CD4-positive, alpha-beta T cell treated with Interleukin-4 for 4 hours (primary cell): ENCODE measurements around the gene SORCS2.

Experiments used
- DNase-seq: peaks from one replicate; pipeline ENCODE4 v3.0.0-alpha.2; 2020

SORCS2 gene

DNA sequence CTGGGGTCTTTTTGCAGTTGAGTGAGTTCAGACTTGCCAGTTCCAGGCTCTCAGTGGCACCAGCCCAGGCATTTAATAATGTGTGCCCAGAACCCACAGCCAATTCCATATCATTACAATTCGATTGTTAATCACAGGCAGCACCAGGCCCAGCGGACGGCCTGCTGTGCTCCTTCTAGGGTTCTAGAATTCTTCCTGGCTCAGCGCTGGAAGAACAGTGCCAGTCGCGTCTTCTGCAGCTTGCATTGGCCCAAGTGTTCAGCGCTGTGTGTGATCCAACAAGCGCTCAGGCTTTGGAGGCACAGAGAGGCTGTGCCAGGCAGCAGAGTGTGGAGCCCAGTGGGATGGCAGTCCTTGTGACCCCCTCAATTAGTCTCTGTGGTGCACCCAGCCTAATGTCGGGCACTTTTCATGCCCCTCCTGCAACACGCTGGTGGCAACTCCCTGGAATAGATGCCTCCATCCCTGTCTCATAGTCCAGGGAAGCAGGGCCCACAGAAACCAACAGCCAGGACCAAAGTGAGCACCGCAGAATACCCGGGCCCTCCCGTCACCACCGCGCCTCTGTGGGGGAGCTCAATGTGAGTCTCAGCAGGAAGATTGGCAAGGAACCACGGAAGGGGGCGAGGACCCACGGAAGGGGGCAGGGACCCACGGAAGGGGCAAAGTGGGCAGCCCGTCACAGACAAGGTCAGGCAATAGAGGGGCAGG, 554.2 kb downstream of the SORCS2 start:
- DNase-seq, result no peak

DNA sequence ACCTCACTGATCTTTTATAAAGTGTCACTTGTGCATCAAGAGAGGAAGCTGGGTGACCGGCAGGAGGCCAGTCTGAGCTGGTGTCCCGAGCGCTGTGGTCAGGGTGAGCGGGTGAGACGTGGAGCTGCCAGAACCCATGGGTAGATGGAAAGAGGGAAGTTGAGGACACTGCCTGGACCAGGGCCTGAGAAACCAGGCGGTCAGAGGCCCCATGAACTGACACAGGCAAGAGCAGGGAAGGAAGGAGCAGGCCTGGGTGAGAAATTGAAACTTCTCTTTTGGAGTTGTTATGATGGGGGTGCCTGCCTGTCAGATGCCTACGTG, 554.7 kb downstream of the SORCS2 start:
- DNase-seq, result no peak

DNA sequence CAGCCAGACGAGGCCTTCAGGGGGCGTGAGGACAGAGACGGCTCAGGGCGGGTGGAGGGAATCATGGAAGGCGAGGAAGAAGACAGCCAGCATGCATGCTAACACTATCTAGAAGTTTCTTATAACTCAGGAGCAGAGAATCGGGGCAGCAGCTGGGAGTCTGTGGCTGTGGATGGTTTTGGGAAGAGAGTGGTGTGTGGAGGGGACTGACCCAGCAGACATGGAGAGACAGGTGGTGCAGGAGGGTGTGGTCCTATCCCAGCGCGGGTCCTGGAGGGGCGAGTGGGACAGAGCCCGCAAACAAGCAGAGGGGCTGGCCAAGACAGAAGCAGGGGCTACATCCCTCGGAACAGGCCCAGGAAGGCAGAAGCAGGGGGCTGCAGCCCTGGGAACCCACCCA, 555.2 kb downstream of the SORCS2 start:
- DNase-seq, result no peak

DNA sequence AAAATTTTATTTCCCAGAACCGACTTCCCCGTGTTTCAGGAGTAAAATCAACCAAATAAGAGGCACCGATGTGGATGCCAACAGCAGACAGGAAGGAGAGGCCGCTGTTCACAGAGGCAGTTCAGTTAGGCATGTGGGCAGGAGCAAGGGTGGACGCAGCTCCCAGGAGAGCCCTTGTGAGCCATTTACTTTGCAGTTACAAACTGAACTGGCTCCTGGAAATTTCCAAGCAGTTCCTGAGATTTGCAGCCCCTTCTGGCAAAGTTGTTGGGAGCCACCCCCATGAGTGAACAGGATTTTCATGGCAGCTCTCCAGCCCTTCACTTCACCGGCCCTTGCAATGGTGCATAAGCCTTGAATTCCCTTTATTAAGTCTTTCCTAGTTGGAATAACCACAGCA, 558.2 kb downstream of the SORCS2 start:
- DNase-seq, result no peak

DNA sequence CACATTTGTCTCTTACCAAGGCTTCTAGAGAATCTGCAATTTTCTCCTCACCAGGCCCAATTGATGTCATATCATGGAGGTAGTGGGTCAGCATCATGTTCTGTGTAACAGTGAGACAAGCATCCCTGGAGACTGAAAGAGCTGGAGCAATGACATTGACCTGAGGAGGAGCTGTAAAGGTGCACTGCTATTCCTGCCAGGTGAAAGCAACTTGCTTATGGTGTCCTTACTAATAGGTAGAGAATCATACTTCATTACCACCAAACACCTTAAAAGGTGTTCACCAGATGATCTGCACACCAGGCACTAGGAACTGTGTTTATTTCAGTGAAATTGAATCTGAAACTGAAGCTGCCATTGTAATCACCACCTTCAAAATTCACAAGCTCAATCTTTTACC, 558.6 kb downstream of the SORCS2 start:
- no peak for DNase-seq

DNA sequence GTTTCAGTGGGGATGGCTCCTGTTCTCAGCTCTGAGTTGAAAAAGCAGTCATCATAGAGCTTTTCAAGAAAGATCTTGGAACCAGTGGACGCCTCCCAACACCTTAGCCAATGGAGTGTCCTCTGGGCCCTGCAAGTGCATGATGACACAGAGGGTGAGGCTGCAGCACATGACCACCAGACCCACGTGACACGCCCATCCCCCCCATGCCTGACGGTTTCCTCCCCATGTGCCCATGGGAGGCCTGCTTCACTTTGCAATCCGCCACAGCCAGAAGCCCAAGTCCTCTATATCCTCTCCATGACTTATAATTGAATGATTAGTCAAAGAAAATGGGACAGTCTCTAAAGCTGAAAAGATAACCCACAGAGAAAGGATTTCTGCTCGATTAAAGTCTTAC, 560.3 kb downstream of the SORCS2 start:
- no peak for DNase-seq

DNA sequence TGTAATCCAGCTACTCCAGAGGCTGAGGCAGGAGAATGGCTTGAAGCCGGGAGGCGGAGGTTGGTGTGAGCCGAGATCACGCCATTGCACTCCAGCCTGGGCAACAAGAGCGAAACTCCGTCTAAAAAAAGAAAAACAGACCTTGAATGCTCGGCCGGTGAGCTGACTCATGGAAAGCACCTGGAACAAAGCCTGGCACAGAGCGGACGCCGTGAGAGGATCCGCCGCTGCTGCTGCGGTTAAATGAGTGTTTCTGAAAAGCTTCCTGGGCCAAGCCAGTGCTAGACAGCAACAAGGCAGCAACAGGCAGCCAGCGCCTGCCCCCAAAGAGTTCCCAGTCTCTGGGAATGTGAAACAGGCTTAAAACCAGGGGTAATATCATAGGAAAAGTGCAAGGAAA, 560.9 kb downstream of the SORCS2 start:
- no peak for DNase-seq

DNA sequence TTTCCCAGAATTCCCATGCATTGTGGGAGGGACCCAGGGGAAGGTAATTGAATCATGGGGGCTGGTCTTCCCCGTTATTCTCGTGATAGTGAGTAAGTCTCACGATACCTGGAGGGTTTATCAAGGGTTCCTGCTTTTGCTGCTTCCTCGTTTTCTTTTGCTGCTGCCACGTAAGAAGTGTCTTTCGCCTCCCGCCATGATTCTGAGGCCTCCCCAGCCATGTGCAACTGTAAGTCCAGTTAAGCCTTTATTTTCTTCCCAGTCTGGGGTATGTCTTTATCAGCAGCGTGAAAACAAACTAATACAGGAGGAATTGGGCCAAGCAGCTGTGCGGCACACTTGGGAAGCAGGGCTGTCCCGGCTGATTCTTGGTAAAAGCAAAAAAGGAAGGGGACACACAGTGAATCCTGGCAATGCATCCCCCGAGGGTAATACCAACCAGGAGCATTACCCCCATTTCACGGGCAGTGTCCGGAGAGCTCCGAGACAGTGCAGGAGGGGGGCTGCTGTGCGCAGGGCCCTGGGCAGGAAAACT, 561.7 kb downstream of the SORCS2 start:
- no peak for DNase-seq

DNA sequence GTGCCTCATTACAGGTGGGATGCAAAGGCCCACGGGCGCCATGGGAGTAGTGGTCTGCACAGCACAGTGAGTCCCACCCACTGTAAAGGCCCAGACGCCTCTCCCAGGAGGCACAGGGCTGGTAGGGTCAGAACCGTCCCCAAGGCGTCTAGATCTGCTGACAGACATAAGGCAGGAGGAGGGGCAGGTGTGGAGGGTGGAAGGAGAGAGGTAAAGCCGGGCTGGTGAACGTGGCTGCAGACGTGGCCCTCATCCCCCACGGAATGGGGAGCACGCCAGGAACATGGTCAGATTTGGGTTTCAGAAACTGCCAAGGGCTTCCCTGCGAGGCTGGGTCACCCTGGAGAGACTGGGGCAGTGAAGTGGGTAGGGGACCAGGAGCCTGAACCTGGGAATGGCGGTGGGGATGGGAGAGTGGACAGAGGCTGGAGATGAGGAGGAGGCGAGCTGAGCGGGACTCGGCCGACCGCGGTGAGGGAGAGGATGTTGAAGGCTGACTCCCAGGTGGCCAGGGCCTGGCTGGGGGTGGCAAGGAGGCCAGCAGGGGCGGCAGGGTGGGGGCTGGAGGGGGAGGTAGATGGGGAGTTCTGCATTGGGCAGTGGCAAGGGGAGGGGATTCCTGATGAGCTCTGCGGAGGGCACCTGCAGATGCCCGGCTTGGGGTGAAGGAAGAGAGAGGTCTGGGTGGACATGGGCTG, 562.4 kb downstream of the SORCS2 start:
- no peak for DNase-seq

DNA sequence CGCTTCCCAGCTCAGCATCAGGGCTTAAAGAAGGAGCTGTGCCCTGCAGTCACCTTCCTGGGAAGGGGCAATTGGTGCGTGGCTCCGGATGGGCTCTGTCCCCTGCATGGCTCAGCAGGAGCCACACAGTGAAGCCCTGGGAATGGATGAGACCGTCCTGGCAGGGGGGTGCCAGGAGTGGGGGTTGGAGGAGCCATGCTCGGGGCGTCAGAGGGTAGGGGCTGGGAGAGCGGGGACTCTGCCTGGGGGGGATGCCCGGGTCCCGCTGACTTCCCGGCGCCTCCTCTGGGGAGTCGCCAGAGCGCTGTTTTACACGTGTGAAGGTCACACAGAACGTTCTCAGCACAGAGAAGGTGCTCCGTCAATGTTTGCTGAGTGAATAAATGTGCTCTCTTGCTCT, 563.2 kb downstream of the SORCS2 start:
- no peak for DNase-seq

DNA sequence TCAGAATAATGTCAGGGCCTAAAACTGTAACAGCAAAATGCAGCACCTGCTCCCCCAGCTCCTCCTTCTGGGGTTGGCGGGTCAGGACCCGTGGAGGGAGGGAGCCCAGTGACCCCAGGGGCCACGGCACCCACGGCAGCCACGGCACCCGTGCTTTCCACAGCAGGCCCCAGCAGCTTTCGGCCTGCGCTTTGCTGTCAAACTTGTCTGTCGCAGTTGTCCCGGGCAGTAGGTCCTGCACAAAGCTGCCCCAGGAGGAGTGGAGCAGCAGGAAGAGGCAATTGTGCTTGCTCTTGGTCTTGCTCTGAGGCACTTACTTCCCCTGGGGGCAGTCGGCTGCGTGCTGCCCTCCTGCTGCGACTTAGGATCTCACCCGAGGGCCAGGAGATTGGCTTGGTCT, 563.7 kb downstream of the SORCS2 start:
- DNase-seq, result no peak

DNA sequence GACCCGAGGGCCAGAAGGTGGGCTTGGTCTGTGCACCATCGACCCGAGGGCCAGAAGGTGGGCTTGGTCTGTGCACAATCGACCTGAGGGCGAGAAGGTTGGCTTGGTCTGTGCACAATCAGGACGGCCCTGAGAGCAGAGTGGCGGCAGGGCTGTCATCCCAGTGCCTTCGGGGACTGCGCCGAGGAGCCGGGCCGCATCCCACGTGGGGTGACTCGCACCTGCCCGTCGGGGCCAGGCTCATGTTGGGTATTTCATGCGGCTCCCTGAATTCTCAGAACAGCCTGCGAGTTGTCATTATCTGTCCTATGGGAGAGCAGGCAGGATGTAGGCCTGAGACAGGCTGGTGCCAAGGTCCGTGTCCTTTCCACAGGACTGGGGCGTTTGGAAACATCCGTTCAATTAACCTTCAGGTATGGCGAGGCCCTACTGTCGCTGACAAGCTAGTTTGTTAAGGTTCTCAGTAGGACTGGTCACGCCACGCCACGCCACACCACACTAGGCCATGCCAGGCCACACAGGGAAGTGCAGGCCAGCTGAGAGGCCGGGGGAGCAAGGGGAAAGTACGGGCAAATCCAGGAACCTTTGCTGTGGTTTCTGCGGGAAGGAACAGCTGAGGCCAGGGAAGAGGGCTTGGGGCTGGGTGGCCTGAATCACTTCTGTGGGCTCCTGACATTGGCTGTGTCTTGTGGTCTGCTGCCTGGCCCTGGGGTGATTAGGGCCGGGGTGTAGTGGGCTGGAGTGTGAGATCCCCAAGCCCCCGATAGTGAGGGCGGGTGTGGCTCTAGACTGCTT, 564.4 kb downstream of the SORCS2 start:
- no peak for DNase-seq

DNA sequence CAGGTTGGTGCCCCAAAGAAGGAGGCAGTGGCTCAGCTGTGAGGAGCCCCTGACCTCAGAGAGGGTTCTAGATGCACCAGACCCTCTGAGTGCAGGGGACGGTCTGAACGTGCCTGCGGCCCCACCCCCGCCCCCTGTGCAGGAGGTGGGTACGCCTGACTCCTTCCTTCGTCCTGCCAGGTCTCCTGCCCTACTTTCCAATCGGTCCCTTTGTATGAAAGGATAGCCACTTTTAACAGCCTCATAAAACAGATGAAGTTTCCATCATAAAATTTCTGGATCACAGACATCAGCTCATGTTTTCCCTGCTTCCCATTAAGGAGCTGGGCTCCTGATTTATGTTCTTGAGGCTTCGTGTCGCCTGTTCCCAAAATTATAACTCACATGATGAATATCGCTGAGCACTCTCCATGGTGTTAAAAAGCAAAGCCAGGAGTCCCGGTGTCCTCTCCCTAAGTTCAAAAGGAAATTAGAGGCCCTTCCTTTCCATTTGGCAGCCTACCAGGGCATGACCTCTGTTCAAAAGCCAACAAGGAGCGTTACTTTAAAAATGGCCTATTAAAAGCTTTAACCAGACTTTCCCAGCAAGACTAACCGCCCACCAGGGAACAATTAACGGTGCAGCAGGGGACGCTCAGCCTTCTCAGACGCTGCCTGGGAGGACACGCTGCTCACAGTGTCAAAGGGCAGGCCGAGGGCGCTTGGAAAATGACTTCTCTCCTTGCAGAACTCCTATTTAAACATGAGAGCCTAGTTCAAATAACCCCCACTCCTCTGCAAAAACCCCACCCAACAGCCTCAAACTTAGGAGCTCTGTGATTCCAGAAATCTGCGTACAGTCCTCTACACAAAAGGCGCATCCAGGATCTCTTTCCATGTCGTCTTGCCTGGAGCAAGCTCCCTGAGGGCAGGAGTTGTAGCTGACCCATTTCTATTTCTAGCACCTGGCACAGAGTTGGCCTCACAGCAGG, 565.4 kb downstream of the SORCS2 start:
- DNase-seq, result no peak

DNA sequence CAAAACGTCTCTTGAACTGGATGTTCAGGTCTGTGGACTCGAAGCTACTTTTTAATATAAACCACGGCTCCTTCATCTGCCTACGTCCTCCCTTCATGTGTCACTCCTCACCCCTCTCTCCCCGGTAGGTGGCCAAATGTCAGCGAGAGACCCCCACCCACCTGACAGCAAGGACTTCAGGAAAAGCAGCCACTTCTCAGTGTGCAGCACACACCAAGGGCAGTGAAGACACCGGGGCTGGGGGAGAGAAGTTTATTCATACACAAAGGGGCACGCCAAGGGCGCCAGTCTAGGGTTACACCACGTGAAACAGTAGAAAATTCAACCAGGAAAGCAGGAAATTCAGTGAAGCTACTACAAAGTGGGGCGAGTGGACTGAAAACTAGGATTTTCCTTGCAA, 566.1 kb downstream of the SORCS2 start:
- no peak for DNase-seq

DNA sequence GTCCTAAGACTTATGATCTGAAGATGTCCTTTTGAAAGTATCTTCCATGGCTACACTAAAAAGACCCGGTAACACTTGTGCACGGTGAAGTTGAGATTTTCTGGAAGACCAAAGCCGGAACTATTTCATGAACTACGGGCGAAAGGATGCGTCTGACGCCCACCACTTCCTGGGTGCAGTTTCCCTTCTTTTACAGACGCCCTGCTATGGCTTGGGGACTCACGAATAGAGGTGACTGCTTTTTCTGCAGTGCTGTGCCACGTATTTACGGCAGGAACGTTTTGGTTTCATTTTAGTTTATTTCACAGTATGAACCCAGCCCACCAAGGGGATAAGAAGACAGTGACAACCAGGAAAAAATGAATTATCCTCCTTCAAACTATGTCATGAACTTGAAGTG, 566.9 kb downstream of the SORCS2 start:
- DNase-seq, result peak; percentile 85

DNA sequence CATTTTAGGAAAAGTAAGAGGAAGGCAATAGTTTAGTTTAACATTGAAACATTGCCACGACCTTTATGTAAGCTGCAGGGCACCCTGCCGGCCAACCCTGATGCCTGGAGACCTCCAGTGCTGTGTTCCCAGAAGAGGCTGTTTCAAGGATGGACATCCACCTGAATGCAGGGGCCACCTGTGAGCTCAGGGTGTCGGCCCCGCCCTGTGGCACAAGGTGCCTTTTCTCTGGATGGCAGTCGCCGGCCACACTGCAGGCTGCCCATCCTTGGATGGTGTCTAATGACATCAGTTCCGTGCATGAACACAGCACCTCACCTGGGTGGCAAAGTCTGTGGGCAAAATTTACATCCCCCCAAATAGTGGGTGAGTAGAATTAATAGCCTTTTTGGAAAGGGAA, 567.3 kb downstream of the SORCS2 start:
- no peak for DNase-seq

DNA sequence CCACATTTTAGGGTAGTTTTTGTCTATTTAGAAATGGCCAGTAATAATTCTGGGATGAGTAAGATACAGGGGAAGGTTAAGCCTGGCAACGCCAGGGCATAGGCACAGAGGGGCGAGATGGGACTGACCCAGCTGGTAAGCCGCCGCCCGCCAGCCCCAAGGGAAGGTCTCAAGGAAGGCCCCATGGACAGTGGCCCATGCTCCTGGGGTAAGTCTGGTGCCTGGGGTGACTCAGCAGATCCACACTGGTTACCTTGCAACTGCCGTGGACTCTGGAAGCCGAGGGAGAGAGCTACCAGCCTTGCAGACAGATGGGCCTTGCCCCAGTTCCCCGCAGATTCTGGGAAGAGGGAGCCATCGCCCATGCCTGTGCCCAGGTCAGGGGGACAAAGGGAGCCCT, 567.9 kb downstream of the SORCS2 start:
- DNase-seq, result no peak

DNA sequence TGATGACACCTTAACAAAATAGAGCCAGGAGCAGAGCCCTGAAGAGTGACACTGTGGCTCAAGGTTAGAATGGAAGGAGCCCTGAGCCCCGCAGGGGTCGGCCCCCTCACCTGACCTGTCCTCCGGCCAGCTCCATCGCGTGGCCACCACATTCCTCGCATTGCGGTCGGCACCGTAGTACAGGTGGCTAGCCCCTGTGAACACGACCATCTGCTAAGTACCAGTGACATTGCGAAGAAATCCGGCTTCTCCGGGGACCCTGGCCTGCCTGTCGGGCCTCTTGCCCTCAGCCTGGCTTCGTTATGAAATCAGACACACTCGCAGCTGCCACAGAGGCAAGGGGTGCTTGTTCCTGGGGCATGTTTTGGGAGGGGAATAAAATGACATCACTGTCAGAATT, 568.4 kb downstream of the SORCS2 start:
- no peak for DNase-seq

DNA sequence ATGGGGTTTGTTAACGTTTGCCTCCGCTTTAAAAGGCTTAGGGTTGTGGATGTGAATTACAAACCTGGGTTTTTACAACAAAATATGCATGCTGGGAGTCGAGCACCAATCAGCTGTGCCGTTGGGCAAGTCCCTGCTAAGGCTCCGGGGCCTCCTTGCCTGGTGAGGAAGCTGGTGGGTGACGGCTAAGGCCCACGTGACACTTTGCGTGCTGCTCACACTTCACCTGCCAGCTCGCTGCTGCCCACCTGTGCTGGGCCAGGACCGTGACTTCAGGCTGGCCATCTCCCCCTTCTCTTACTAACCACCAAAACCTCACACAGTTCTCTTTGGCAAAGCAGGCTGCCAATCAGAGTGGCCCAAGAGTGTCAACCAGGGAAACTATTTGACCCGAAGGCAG, 569.0 kb downstream of the SORCS2 start:
- DNase-seq, result no peak

DNA sequence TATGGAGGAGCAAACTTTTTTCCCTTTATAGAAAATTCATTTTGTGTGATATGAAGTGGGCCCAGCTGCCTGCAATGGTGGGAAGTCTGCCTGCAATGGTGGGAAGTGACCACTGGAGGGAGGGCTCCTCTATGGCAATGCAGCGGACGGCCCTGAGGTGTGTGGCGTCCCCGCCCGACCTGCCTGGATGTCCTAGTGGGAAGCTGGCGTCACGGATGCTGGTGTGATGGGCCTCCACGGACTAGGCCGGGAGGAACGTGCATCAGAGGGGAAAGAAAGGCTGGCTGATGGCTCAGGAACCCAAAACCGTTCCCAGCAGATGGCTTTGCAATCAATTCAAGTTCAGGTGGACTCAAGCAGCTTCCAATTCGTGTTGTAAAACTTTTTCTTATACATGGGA, 569.4 kb downstream of the SORCS2 start:
- DNase-seq, result peak; percentile 41

DNA sequence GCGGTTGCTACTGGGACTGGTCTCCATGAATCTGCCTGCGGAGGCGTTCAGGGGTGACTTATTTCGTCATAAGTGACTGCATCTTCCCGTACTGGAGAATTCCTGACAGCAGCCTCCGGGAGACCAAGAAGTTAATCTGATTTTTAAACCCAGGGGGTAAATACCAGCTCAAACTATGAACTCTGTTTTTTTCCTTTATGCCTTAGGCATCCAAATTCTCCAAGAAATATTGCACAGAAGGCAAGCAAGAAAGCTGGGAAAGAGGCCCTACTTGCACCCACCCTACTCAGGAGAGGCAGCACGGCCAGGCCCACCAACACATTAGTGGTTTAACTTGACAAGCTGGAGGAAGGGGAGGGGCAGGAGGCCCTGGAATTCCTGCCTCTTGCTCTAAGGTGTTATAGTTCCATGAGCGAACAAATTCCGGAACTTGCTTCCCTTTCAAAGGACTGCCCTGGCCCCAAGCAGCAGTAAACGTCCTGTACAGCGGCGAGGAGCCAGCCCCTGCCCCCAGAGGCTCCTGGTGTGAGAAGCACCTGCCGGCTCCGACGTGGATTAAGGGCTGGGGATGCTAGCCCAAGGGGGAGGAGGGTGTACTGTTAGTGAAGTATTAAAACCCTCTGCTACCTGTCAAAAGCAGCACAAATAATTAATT, 570.2 kb downstream of the SORCS2 start:
- DNase-seq, result no peak

DNA sequence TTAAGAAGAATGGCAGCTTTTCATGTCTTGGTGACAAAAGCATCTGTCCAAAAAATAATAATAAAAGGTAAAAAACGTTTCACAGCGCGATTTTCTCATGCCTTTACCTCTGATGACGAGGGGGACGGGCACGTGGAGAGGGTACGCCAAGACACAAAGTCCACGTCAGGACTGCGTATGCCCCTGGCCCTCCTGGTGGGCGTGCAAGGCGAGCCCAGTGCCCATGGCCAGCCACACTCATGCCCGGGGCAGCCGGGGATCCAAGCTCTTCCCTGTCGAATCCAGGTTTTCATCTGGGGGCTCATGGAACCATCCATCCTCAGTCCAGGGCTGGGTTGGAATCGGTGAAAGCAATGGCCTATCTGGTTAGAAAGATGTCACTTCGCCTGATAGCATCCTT, 570.8 kb downstream of the SORCS2 start:
- DNase-seq, result no peak
